OCI-LY1 (cell line): Measurements from ENCODE around the gene PODNL1.

ENCODE experiments used
- H2AFZ ChIP-seq: fragments of 200-600 bp; sonication (generic), shearing (Covaris generic); 2 replicates; pipeline ENCODE4 v1.6.0; 2014; ENCODE audit warnings: antibody characterized with exemption, mild to moderate bottlenecking, low read length
- H3F3A ChIP-seq: fragments of 200-600 bp; sonication (generic), shearing (Covaris generic); 2 replicates; pipeline ENCODE4 v1.6.0; 2014; ENCODE audit warnings: mild to moderate bottlenecking, antibody characterized with exemption, low read length, moderate library complexity; ENCODE audit not compliant: insufficient read depth
- H3K27ac ChIP-seq: fragments of 200-600 bp; sonication (generic); 2 replicates; pipeline ENCODE4 v1.5.1; 2014; ENCODE audit warnings: low read length, mixed run types, mild to moderate bottlenecking, low read depth; ENCODE audit not compliant: poor library complexity, severe bottlenecking
- H3K27me3 ChIP-seq: fragments of 200-600 bp; sonication (generic); 2 replicates; pipeline ENCODE4 v1.6.0; 2014; ENCODE audit warnings: antibody characterized with exemption, mild to moderate bottlenecking, low read length, moderate library complexity; ENCODE audit not compliant: insufficient read depth
- H3K36me3 ChIP-seq: fragments of 200-600 bp; sonication (generic); 2 replicates; pipeline ENCODE4 v1.6.1; 2014; ENCODE audit warnings: mild to moderate bottlenecking, antibody characterized with exemption, low read length, moderate library complexity, mixed read lengths; ENCODE audit not compliant: insufficient read depth
- H3K4me1 ChIP-seq: fragments of 200-600 bp; sonication (generic); 2 replicates; pipeline ENCODE4 v1.5.1; 2014; ENCODE audit warnings: mild to moderate bottlenecking, low read length, moderate library complexity; ENCODE audit not compliant: insufficient read depth, severe bottlenecking
- H3K4me2 ChIP-seq: fragments of 200-600 bp; sonication (generic), shearing (Covaris generic); 2 replicates; pipeline ENCODE4 v1.6.1; 2014; ENCODE audit warnings: low read length
- H3K4me3 ChIP-seq: fragments of 200-600 bp; sonication (generic); 2 replicates; pipeline ENCODE4 v1.5.1; 2014; ENCODE audit warnings: low read length, low read depth, mild to moderate bottlenecking, mixed read lengths; ENCODE audit not compliant: poor library complexity, severe bottlenecking
- H3K79me2 ChIP-seq: fragments of 200-600 bp; shearing (Covaris generic); 2 replicates; pipeline ENCODE4 v1.6.1; 2016; ENCODE audit warnings: mixed run types, low read length, mixed read lengths; ENCODE audit not compliant: insufficient read depth
- H3K9ac ChIP-seq: fragments of 200-600 bp; sonication (generic), shearing (Covaris generic); 2 replicates; pipeline ENCODE4 v1.6.1; 2014; ENCODE audit warnings: mild to moderate bottlenecking, low read length, mixed read lengths
- H3K9me2 ChIP-seq: fragments of 200-600 bp; sonication (generic), shearing (Covaris generic); 2 replicates; pipeline ENCODE4 v1.6.1; 2014; ENCODE audit warnings: low read depth, mild to moderate bottlenecking, low read length, mixed read lengths
- H3K9me3 ChIP-seq: fragments of 200-600 bp; shearing (Covaris generic); 2 replicates; pipeline ENCODE4 v1.6.1; 2014; ENCODE audit warnings: low read length, mixed read lengths
- H4K20me1 ChIP-seq: fragments of 200-600 bp; sonication (generic), shearing (Covaris generic); 2 replicates; pipeline ENCODE4 v1.6.0; 2016; ENCODE audit warnings: mild to moderate bottlenecking, low read length; ENCODE audit not compliant: insufficient read depth
- CTCF ChIP-seq: fragments of 200-600 bp; sonication (generic), shearing (Covaris generic); IDR thresholded peaks from 2 replicates; pipeline ENCODE4 v1.5.1; 2017; ENCODE audit warnings: mild to moderate bottlenecking, antibody characterized with exemption, low read length, moderate library complexity, mixed read lengths
- EZH2 ChIP-seq: fragments of 200-600 bp; sonication (generic), shearing (Covaris generic); IDR thresholded peaks from 2 replicates; pipeline ENCODE4 v1.8.0; 2017; ENCODE audit warnings: borderline replicate concordance, mixed run types, mild to moderate bottlenecking, antibody characterized with exemption, low read length, moderate library complexity, mixed read lengths

PODNL1 gene

GRCh38 chr19:13938301-13939064, at the start of gene PODNL1:
PODNL1 (minus strand) TSS chr19:13938417; CDS start chr19:13938181, 236 bp downstream.
- Histone ChIP-seq H3K9me3 (0 out of 2 replicates have a peak, but pooled peaks cover 3% of the 10 kb centered on the region), H3K79me2 (no peaks in the 10 kb centered on the region), H3K27ac (no peak within 1 kb of the TSS), H3K4me1 (no peaks in the 10 kb centered on the region), H3K9ac (no peak within 1 kb of the TSS), H3K36me3 (peaks cover 4% of the 10 kb centered on the region; the same call in 1 of the 2 replicates), H4K20me1 (no peaks in the 10 kb centered on the region), H3K4me3 (no peak within 1 kb of the TSS), H3K4me2 (no peak within 1 kb of the TSS), H3K27me3 (peaks cover 5% of the 10 kb centered on the region; the same call in 1 of the 2 replicates), H3F3A (no peaks in the 10 kb centered on the region), H2AFZ (no peak within 1 kb of the TSS), H3K9me2 (no peaks in the 10 kb centered on the region)
- TF ChIP-seq EZH2: no peak
- TF ChIP-seq CTCF: no peak

- H3K4me2 ChIP-seq: peak overlapping the region; percentile 69
- H3K36me3 ChIP-seq: peaks cover 3% of the 10 kb centered on the region
- H2AFZ ChIP-seq: no peak overlapping the region
- no peaks in the 10 kb centered on the region for H3K79me2 ChIP-seq
- H3K9ac ChIP-seq: peak overlapping the region; percentile 65
- H3K27me3 ChIP-seq: no peaks in the 10 kb centered on the region; the same call in 1 of the 2 replicates
- H3K9me2 ChIP-seq: no peaks in the 10 kb centered on the region
- no peak for TF ChIP-seq EZH2
- TF ChIP-seq CTCF: no peak
- peak overlapping the region; percentile 44 for H3K4me3 ChIP-seq
- no peaks in the 10 kb centered on the region for H4K20me1 ChIP-seq
- peaks cover 36% of the 10 kb centered on the region for H3K4me1 ChIP-seq
- no peaks in the 10 kb centered on the region for H3K9me3 ChIP-seq
- H3K27ac ChIP-seq: peak overlapping the region; percentile 86
- no peaks in the 10 kb centered on the region; the same call in 1 of the 2 replicates for H3F3A ChIP-seq
Observed at GRCh38 chr19:13987101-13987890, 49.1 kb upstream of the PODNL1 start.

GRCh38 chr19:13986348-13986904, 48.2 kb upstream of the PODNL1 start:
- no peak overlapping the region for H2AFZ ChIP-seq
- no peaks in the 10 kb centered on the region; the same call in 1 of the 2 replicates for H3K27me3 ChIP-seq
- H3K9me2 ChIP-seq: no peaks in the 10 kb centered on the region
- no peaks in the 10 kb centered on the region for H4K20me1 ChIP-seq
- H3K36me3 ChIP-seq: peaks cover 3% of the 10 kb centered on the region; the same call in 1 of the 2 replicates
- peak overlapping the region; percentile 44 for H3K4me3 ChIP-seq
- peaks cover 39% of the 10 kb centered on the region for H3K4me1 ChIP-seq
- peak overlapping the region; percentile 86 for H3K27ac ChIP-seq
- H3K9me3 ChIP-seq: no peaks in the 10 kb centered on the region
- peak overlapping the region; percentile 69 for H3K4me2 ChIP-seq
- TF ChIP-seq CTCF (no peak), EZH2 (no peak)
- no peaks in the 10 kb centered on the region; the same call in 1 of the 2 replicates for H3F3A ChIP-seq
- H3K79me2 ChIP-seq: no peaks in the 10 kb centered on the region
- H3K9ac ChIP-seq: peak overlapping the region; percentile 65
